GM19238 (cell line): ENCODE data around the gene PALM.
"Not testable (repeated sequence)": the region's sequence is repeated elsewhere in the genome, so short reads cannot be mapped to it uniquely, and the experiment has no call there.

Source experiments
- DNase-seq: peaks from one replicate; pipeline ENCODE4 v3.0.0; 2011; ENCODE audit warnings: low spot score; ENCODE audit not compliant: insufficient read length

PALM gene

DNA sequence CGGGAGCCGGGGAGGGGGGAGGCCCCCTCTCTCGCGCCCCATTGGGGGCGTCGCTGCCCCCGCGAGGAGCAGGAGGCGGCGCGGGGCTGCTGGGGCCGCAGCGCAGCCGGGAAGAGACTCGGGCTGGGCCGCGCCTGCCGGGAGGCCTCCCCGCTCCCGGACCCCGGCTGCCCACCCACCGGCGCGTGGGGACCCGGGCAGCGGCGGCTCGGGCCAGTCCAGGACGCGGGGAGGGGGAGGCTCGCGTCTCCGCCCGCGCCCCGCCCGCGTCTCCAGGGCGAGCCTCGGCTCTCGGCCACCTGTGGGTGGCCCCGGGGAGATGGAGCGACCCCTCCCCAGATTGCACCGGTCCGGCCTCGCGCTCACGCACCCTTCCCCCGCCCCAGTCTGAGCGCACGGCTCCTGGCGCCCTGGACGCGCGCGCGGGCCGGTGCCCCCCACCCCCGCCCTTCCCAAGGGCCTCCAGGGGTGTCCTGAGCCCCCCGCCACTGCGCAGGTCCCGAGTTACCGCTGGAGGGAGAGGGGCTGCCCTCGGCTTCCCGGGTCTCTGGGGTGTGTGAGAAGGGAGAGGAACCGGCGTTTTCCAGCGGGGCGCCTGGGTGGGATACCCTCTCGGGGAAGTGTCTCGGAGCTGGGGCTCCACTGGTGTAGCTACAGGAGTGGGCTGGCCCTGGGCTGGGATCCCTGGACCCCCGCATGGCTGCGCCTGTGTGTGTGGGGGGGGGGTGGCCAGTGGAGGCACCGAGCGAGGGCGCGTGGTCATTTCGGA, 645 bp downstream of the PALM start:
- no peak for DNase-seq

DNA sequence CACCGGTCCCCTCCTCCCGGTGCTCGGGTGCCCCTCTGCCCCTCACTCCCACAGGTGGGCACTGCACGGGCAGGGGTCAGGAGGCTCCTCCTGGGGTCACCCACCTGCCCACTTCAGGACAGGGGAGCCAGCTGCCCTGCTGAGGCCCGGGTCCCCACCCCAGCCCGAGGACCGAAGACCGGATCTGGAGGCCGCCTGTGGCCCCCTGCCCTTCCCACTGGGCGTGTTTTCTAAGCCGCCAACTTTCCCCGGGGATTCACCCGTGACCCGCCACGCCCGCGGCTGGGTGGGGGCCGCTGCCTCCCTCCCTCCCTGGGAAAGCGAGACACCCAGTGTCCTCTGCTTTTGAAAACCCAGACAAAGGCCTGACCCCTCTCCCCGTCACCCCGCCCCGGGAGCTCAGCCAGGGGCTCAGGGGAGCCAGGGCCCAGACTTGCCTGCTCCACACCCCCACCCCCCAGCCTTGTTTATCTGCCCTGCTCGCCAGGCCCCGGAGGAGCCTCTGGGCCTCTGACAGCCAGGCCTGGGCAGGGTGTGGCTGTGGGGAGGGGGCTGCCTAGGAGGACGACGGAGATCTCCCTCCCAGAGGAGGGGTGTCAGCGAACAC, 1.3 kb downstream of the PALM start:
- no peak for DNase-seq

DNA sequence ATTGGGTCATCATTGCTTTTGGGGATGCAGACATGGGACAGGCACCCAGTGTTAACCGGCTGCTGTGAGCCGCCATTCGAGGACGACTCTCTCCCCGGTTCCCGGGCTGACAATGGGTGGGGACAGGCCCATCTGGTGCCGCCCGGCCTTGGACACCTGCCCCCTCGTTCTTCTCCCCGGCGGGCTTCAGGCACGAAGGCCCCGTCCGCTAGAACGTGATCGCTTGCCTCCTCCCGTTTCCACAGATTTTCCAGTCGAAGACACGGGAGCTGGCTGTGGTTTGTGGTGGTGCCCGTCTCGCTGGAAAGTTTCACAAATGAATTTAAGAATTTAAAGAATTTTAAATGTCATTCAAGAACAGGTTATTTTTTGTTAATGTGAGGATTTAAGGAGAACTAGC, 2.0 kb downstream of the PALM start:
- no peak for DNase-seq

DNA sequence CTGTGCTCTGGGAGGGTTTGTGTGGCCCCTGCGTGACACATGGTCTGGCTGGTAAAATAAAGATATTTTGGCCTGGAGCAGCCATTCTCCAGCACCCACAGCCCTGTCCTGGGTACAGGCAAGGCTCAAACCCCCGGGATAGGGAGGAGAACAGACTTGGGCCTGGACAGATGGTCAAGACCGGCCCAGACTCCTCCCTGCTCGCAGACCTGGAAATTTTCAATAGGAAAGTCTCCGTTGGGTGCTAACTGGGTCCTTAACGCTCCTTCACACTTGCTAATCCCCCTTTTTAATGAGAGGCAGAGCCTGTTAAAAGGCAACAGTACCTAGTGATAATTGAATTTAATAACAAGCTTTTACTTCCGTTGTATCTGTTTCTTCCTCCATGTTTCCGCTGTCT, 2.5 kb downstream of the PALM start:
- no peak for DNase-seq

DNA sequence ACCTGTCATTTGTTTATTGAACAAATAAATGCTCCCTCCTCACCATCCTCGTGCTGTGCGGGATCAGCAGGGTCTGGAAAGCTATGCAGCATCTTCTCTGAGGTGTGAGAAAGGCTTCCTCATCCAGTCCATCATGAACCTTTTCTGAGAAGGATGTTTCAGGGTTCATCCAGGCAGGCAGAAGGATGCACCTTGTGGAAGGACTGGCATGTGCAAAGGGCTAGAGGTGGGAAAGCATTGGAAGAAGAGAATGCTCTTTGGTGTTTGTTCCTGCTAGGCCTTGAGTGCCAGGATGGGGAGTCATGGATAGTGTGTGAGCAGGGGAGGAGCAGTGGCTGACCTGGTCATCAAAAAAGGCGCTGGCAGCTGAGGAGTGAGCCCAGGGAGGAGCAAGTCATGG, 6.6 kb downstream of the PALM start:
- no peak for DNase-seq

DNA sequence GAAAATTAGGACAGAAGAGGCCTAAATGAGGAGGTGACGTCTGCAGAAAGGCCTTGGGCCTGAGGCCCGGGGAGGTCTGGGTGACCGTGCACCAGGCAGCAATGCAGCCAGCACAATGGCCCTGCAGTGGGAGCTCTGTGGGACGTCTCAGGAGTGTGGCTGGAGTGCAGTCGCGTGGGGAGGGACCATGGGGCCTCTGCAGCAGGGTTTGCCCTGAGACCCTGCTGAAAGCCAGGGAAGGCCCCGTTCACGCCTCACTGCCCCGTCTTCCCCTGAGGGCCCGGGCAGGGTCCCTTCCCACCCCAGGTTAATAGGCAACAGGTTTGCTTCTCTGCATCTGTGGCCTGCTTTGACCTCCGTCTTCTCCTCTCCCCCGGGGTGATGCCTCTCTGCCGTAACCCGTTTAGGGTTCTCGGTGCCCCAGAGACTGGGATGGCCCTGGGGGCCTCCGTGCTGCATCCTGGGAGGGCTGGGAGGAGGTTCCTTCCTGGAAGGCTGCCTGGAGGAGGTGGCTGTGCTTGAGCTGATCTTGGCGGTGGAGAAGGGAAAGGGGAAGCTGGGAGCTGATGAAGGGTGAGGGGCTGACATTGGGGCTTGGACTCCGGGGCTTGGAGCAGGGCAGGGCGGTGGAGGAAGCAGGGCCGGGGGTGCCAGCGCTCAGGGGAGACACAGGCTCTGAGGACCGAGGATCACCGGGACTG, 9.7 kb downstream of the PALM start:
- DNase-seq = no peak

DNA sequence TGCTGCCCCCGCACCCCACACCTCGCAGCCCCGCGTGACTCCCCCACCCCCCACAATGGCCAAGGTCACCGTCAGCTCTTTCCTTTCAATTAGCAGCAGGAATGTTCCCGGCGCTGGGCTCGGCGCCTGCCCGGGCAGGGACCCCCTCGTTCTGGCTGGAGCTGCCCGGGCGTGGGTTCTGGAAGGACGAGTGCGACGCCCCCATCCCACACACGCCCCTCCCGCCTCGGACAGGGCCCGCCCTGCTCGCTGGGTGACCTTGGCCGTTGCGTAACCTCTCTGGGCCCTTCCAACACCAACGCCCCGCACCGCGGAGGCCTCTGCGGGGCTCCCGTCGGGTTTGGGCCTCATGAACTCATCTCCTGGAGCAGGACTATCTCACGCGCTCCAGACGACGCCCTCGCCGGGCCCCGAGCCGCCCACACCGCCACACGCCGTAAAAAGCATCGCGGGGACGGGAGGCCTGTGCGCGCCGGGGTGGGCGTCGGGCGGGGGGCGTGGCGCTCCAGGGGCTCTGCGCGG, 10.3 kb downstream of the PALM start:
- DNase-seq = no peak

DNA sequence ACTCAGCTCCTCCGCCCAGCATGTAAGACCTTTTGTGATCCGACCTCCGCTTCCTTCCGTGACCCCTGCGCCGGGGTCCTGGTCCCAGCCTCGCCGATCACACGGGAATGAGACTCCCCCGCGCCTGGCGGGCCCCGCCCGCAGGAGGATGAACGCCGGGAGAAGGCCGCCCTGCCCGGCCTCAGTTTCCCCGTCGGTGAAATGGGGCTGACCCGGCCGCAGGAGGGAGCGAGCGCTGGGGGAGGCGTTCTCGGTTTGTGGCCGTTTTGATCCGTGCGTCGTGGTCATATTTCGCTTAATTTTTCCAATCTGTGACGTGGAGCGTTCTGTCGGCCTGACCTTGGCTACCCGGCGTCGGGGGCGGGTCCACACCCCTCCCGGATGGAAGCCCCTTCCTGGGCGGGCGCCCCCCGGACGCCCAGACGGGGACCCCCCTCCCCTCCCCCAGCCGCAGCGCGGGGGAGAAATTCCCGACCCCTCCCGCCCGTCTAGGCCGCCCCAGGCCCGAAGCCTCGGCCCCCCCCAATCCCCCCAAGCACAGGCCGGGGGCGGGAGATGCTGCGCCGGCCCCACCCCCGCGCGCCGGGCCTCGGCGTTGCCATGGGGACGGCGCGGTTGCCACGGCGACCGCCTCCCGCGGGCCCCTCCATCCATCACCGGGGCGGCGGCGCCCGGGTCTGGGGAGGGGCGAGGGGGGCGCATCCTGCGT, 11.1 kb downstream of the PALM start:
- no peak for DNase-seq

DNA sequence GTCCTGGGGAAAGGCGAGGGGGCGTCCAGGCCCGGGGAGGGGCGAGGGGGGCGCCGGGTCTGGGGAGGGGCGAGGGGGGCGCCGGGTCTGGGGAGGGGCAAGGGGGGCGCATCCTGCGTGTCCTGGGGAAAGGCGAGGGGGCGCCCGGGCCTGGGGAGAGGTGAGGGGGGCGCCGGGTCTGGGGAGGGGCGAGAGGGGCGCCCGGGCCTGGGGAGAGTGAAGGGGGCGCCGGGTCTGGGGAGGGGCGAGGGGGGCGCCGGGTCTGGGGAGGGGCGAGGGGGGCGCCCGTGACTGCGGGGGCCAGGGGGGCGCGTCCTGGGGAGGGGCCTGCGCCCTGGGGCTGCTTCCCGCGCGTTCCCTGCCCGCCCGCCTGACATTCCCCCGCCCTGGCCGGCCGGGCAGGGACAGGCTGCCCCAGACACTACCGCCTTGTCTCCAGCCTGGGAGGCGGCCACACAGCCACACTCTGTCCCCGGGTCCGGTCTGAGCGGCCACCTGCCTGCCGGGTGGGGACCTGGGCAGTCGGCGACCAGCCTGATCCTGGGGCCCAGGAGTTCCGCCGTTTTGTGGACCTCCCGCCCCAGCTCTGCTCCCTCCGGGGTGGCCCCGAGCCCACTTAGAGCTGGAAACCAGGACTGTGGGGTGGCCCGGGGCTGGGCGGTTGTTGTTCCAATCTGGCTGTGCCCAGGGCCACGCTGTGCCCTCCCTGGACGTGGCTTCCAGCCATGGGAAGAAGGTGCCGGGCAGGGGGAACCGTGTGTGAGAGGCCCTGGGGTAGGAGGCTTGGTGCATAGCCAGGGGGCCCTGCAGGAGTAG, 11.8 kb downstream of the PALM start:
- DNase-seq = no peak

DNA sequence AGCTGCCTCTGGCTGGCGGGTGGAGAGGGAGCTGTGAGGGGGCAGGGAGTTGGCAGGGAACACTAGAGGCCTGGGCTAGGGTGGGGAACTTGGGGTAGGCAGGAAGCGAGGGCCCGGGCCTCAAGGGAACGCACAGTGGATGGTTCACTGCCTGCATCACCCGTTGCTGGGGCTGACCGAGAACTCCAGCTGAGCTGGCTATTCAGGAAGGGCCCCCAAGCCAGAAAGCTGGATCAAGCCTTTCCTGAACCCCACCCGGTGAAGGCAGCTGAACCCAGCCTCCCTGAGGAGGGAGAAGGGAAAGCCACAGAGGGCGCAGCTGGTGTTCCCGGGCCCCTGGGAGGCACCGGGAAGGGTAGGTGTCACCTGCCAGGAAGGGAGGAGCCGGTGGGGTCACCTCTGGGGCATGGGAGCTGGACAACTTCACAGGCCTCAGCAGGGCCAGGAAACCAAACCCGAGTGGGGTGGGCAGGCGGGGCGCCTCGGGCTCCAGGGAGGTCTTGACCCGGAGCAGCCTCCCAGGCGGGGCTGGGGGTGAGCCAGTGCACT, 13.9 kb downstream of the PALM start:
- DNase-seq = no peak

DNA sequence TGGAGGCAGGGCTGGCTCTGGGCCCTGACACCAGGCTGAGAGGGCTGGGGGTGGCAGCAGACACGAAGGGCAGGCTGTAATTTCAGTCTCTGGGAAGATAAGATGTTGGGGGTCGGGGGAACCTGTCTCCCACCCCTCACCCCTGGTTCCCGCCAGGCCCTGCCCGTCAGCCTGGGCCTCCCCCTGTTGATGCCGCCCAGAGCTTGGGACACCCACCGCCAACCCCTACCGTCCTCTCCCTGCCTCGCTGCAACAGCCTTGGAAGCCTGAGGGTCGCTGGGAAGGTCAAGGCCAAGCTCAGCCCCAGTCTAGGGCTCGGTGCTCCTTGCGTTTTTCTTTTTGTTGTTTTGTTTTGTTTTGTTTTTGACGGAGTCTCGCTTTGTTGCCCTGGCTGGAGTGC, 14.5 kb downstream of the PALM start:
- no peak for DNase-seq

DNA sequence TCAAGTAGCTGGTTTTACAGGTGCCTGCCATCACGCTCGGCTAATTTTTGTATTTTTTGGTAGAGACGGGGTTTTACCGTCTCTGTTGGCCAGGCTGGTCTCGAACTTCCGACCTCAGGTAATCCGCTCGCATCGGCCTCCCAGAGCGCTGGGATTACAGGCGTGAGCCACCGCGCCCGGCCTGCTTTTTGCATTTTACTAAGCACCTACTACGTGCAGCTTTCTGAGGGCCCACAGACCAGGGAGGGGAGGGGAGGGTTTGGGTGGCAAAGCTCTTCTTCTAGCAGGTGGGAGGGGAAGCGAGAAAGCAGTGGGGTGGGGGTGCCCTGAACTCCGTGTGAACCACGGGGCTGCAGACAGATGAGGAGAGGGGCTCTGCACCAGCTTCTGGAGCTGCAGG, 15.0 kb downstream of the PALM start:
- no peak for DNase-seq

DNA sequence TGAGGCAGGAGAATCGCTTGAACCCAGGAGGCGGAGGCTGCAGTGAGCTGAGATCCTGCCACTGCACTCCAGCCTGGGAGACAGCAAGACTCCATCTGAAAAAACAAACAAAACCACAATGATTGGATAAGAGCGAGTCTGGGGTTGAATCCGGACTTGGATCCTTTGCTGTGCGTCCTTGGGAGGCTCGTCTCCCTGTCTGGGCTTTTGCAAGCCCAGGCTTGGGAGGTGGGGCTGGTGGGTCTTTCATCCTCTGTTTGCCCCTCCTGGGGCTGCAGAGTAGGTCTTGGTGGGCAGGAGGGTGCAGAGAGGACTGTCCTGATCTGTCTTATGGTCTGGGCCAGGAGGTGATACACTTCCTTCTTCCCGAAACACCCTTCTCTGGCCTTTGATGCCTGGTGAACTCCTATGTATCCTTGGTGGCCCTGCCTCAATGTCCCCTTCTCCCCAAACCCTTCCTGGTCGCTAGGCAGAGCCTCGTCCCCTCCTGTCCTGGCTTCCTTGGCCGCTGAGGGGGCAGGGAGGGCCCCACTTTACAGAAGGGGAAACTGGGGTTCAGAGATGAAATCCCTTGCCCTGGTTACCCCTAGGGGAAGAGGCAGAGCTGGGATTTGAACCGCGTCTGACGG, 16.8 kb downstream of the PALM start:
- no peak for DNase-seq

DNA sequence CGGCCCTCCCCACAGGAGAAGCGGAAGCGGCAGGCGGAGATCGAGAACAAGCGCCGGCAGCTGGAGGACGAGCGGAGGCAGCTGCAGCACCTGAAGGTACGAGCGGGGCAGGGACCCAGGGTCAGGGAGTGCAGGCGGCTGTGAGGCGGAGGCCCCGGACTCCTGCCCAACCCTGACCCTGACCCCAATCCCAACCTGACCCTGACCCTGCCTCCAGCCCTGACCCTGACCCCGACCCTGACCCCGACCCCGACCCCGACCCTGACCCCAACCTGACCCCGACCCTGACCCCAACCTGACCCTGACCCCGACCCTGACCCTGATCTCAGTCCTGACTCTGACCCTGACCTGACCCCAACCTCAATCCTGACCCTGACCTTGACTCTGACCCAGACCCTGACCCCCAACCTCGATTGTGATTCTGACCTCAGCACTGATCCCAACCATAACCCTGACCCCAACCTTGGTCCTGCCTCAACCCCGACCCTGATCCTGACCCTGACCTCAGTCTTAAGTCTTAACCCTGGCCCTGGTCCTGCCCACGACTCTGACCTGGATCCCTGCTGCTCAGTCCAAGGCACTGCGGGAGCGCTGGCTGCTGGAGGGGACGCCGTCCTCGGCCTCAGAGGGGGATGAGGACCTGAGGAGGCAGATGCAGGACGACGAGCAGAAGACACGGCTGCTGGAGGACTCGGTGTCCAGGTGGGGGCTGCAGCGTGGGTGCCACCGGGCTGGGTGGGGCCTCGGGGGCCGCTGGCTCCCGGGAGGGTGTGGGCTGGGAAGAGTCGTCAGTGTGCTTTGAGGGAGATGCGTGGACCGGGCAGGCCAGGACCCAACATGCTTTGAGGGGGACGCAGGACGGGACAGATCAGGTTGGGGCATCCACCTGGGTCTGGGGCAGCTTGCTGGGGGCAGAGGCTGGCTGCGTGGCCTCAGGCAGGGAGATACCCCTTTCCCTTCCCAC, 18.5 kb downstream of the PALM start:
- no peak for DNase-seq

DNA sequence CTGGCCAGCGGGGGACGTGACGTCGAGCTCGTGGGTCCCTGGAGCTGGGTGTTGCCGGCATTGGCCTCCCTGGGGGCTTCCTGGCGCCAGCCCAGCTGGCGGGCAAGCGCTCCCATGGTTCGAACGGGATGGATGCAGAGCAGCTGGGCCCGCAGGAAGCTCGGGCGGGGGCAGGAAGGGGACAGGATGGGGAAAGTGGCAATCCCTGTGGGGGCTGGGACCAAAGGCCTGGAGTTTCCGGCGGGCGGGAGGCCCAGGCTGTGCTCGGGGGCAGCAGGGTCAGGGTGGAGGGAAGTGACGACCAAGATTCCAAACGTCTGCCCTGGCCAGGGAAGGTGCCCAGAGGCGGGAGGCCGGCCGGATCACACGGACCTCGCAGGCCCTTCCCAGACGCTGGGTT, 19.3 kb downstream of the PALM start:
- DNase-seq = no peak

DNA sequence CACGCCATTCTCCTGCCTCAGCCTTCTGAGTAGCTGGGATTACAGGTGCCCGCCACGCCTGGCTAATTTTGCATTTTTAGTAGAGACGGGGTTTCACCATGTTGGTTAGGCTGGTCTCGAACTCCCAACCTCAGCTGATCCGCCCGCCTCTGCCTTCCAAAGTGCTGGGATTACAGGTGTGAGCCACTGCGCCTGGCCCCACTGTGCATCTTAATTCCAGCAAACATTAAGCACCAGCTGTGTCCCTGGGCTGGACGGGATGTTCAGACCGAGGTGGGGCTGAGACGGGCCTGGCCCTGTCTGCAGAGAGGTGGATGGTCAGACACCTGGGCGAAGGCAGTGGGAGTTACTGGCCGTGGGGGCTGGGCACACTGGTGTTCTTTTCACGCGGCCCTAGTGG, 20.8 kb downstream of the PALM start:
- not testable (repeated sequence) for DNase-seq

DNA sequence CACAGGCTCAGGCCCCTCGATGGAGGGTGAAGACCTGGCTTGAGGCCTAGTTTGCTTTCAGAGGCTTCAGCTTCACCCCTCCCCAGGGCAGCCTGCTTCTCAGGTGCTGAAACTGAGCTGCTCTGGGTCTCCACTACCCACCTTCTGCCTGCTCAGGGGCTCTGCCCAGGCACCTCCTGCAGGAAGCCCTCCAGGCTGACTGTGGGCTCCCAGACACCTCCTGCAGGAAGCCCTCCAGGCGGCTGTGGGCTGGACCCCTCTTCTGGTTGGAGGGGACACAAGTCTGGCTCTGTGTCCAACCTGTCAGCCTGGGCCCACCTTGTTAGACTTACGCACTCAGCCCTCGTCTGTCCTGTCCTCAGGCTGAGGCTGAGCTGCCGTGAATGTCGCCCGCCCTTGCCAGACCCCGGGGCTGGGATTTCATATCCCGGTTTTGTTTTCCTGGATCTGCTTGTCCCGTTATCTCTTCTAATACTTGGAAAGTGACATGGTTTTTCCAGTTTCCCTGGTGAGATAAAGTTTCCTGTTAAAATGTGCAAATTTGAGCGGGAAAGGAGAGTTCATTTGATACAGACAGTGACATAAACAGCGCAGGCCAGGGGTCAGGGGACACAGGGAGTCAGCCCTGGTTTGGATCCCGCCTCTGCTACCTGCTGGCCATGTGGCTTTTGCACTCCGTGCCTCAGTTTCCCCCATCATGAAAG, 21.4 kb downstream of the PALM start:
- no peak for DNase-seq

DNA sequence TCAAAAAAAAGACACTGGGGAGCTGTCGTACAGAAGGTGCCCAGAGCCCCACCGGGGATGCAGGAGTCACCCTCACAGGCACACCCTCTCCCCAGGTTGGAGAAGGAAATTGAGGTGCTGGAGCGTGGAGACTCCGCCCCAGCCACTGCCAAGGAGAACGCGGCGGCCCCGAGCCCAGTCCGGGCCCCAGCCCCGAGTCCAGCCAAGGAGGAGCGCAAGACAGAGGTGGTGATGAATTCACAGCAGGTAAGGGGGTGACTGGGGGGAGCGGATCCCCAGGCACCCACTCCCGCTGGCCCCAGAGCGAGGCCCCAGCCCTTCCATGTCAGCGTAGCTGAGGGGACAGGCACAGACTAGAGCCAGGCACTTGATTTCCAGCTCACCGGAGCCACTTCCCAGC, 22.3 kb downstream of the PALM start:
- no peak for DNase-seq
